Amniotic epithelial cell (primary cell): ENCODE measurements around the gene FAT1.

ENCODE experiments used
- DNase-seq: peaks from one replicate; pipeline ENCODE4 v3.0.0-alpha.2; 2010; ENCODE audit warnings: low read depth

Gene FAT1

DNA sequence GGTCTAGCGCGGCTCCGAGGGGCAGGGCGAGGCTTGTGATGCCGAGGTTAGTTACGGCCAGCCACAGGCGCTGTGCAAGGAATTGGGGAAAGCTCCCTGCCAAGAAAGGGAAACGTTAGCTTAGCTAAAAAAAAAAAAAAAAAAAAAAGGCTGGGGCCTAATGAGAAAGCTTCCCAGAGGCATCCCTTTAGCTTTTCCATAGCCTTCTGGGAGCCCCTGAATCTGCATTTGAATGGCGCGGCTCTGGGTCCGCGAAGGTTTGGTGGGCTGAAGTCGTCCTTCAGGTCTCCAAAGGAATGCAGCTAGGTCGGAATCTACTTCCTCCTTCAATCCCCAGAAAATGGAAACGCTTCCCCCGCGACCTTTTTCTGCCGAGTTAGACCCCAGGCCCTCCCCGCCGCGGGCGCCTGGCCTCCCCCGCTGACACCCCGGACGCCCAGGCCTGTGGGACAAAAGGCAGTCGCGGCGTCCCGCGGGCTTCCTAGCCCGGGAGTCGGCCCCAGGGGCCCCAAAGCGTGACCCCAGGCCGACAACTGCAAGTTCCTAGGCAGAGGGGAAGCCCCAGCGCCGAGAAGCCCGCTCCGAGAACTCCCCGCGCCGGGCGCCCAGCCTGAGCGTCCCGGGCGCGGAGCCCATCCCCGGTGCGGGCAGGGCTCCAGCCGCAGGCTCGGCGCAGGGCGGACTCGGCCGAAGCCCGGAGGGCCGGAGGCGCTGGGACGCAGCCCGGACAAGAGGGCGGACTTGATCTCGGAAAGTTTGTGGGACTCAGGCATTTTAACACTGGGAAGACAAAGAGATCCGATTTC is 605 bp upstream of the FAT1 start:
- peak; percentile 46 for DNase-seq

DNA sequence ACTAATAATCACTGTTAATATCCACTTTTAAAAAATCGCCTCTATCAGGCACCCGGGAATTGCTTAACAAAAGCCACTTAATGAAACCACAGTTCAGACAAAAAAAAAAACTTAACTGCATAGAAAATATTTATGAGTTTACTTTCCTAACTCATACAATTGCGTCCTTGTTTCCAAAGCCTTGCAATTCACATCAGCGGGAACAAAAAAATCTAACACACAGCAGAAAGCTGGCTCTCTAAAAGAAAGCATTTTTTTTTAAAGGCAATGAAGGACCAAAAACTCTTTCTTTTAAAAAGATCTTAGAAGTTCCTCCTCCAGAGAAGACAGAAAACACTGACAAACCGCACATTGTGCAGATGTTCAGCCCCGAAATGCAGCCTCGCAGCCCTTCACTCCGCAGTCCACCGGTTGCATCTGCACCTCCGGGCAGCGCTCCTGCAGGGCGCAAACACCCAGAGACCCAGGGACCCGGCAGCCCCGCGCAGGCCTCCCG is 812 bp downstream of the FAT1 start:
- peak; percentile 40 for DNase-seq

DNA sequence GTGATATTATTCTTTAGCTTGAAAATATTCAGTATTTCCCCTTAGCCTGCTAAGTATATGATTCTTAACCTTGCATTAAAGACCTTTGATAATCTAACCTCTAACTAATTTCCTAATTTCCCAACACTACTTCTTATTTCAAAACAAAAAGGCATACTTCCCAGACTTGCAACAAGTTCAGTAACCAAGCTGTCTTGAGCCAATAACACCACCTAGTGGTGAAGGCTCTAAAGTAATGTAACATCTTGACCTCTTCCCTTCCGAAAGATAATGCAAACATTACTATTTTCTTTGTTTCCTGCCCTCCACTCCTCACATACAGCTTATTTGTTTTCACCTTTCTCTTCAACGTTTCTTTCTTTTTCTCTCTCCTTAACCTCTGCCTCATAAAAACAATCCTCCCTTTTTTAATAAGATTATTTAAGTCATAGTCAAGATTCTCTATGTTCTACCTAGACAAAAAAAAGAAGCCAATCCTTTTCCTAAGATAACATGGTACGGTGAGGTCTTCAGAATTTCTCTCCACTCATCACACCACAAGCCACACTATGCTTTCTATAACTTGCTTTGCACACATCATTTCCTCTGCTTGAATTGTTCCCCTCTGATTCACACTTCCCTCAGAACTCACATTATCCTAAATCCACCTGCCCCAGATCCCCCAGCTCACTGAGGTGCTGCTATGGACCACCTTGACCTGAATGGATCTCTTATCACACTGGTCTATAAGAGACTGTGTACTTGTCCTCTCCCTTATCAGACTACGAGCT is 3.5 kb downstream of the FAT1 start:
- DNase-seq, result peak; percentile 82

DNA sequence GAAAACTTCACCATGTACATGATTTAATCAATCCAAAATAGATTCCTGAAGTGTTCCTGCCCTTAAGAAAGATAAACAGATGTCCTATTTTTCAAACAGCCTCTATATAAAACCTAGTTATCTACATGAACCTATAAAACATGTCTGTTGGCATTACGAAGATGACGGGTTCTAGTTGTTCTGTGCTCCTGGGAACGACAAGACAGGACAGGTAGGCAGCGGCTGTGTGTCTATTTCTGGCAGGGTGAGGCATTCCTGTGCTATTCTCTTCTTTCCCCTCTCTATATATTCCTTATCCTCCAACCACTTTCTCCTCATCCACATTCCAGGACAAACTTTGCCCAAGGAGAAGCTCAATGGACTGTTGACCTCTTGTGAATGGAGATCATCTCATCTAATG is 6.1 kb downstream of the FAT1 start:
- no peak for DNase-seq

DNA sequence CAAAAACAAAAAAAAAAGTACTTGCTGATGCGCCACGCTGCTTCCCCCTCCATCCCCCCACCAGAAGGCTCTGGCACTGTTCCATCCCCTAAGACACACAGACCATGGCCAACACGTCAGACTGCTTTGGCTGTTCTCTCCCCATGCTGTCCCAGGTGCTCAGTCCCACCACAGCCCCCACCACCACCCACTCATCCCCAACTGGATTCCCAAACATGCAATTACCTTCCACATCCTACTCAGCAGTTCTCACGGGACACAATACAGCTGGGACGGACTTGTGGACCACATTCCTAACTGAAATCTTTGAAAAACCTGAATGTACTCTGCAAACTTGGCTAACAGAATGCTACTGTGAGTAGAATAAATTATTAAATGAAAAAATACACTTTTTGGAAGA is 8.6 kb downstream of the FAT1 start:
- no peak for DNase-seq

DNA sequence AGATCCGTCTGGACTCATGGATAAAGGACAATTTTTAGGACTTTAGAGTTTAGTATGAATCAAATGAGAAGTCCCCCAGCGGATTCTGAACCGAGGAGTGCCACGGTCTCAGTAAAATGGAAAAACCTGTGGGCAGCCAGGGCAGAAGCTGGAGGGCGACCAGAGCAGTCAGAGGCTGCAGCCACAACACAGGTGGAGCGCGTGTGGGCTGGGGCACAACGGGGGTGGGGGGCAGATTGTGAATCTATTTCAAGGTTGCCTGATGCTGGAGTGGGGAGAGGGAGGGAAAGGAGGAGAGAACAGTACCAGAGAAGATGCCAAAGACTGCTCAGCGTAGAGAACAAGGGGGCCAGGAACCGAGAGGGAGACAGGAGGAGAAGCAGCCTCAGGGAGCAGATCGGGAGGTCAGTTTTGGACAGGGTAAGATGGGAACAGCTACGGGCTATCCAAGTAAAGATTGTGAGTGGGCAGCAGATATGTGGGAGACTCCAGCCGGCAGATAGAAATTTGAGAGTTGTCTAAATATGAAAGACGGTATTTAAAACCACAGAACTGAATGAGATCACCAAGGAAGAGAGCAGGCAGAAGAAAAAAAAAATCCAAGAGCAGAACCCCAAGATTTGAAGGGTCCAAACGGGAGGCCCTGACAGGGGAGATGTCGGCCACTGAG is 9.5 kb downstream of the FAT1 start:
- DNase-seq, result peak; percentile 71

DNA sequence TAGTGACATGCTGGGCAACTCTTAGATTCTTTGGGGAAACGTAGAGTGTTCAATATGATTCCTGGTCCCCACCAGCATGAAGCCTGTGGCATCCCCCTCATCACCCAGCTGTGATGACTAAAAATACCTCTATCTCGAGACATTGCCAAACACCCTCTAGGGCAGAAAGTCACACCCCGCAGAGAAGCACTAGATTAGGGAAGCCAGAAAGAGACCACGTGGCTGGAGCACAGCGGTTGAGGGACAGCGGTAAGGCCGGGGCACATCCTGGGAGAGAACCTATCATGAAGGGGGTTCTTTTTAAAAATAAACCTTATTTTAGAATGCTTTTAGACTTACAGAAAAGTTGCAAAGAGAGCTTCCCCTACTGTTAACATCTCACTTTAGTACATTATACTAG is 11.0 kb downstream of the FAT1 start:
- DNase-seq, result peak; percentile 21

DNA sequence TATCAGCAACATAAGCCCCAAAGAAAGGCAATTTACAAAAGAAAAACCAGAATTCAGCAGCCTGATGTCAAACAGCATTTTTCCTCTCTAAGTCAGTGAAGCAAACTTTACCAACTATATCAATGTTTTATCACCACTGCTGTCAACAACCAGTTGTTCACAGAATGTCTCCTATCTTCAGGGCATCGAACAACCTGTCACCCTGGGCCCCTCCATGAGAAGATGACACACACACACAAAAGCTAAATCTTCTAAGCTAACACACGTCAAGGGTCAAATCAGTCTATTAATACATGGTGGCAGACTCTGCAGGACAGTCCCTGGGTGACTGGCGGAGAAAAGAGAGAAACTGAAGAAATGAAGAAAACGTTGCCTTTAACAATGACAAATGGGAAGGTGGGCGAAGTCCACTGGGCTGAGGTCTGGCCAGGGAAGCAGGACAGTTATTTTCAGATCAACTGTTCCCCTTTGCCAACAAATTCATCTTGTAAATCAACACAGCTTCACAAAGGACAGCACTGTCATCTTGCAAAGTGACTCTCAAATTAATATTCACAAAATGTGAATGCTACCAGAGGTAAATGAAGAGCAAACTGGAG is 13.0 kb downstream of the FAT1 start:
- no peak for DNase-seq

DNA sequence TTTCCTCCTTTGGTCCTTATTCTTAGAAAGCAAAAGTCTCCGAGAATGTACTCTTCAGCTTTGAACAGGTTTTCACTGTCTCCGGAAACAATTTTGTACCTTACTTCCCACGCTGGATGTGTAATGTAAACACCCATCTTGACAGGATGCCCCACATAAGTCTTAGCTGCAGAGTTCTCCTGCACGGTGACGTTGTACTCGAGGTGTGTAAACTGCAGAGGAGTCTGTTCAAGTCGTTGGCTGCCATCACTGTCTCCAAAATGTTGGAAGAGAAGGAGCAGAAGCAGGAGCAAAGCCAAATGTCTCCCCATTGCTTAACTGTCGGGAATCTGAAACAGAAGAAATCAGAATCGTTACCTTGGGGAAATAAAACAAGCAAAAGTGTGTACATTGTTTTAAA is 14.1 kb downstream of the FAT1 start:
- DNase-seq, result no peak

DNA sequence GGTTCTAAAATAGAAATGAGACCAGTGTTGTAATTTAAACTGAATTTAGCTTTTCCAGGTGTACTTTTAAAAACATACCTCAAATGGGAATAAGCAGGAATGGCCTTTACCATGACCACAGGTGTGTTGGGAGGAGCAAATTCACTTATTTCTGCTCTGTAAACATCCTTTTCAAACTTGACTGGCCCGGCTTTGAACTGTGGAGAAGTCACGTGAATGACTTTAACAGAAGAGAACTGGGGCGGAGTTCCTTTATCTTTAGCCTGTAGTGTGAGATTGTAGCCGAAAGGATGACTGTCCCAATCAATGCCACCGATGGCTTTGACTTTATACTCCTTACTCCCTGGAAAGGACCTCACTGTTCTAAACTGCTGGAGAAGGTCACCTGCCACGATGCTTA is 15.1 kb downstream of the FAT1 start:
- no peak for DNase-seq

DNA sequence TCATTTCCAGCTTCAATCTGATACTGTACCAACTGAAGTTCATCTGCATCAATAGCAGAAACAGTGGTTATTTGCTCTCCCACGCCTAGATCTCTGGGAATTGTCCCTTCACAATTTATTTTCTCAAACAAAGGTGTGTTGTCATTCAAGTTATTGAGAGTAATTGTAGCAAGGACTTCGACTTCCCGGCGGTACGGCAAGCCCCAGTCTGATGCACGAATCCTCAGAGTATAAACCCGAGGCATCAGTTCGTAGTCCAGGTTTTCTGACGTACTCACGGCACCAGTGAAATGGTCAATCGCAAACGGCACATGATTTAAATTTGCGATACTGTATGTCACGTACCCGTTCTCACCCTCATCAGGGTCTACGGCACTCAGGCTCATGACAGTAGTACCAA is 15.7 kb downstream of the FAT1 start:
- DNase-seq, result no peak

DNA sequence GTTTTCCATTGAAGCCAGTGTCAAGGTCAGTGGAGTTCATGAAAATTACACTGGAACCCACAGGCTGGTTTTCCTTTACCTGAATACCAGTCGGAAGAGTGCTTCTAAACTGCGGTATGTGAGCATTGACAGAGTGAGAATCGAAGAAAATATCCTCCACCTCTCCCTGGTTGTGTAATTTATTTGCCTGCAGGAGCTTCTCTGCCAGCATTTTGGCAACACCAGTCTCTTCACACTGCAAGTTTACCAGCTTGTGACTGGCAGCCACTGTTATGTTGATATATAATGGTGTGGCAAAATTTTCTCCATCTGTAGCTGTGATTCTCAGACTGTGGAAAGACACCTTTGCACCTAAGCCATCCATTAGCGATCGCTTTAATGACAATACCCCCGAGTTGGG is 16.1 kb downstream of the FAT1 start:
- DNase-seq, result no peak

DNA sequence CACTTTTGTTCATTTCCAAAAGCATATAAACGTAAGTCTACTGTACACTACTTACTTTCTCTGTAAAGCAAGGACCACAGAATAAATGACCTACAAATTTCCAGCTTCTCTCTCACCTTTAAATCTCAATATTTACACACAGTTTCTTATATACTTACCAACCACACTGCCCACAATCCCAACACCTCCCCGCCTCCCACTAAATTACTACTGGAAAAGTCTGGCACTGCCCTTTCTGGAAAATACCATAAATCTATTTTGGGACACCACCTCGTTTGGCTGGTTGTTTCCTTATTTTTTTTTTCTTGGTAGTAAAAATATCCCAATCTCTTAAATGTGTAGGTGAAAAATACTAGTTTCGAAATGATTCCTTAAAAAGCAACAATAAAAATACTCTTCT is 19.6 kb downstream of the FAT1 start:
- DNase-seq, result no peak

DNA sequence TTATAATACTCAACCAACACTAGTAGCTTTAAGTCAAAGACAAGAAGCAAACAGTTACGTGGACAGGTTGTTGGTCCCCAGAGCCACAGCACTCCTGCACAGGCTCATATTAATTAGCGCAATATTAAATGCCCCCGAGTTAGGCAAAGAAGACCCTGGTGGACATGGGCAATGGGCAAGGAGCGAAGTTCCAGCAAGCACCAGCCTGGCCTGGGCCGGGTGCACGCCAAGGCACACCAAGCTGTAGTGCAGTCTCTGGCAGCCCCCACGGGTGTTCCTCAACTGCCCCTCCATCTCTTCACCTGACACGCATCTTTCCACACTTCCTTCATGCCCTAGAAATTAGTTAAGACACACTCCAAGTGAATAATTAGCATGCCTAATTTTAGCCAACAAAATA is 20.1 kb downstream of the FAT1 start:
- no peak for DNase-seq

DNA sequence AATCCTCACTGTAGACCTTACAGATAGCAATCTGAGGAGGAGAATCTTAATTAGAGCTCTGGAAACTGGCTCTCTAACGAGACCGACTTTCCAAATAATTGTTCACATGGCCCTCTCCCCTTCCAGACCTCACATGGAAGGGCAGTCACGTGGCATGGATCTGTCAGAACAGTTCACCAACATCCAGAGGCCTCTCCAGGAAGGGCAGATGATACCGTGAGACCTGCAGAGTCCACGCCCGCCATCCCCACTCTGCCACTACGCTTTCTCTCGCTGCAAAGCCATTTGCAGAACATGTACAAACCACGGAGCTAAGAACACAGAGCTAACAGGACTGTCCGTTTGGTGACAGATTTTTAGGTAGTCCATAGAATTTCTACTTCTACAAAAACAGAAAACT is 20.7 kb downstream of the FAT1 start:
- DNase-seq, result no peak

DNA sequence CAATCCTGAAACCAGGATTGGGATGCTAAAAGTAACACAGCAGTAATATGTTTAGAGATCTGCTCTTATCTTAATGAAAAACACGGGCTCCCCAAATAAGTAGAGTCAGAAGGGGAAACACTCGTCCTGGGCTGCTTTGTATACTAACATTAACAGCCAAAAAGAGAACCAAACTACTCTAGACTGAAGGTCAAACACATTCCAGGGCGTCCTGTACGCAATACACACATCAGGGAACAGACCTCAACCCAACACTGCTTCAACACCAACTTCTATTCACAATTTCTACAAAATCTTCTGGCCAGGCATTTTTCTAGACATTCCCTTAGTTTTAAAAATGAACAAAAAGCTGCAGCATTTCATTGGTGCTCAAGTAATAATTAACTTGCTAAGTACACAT is 21.4 kb downstream of the FAT1 start:
- peak; percentile 20 for DNase-seq

DNA sequence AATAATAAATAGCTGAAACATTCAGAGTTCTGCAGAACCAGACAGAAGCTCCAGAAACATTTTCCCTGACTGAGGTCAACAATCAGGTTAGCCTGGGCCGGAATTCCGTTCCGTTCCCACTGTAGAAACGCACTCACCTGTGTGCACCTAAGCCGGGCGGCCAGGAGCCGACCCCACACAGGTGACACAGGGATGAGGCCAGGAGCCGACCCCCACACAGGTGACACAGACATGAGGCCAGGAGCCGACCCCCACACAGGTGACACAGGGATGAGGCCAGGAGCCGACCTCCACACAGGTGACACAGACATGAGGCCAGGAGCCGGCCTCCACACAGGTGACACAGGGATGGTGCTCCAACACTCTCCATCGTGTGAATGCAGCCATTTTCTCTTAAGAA is 21.9 kb downstream of the FAT1 start:
- DNase-seq, result no peak

DNA sequence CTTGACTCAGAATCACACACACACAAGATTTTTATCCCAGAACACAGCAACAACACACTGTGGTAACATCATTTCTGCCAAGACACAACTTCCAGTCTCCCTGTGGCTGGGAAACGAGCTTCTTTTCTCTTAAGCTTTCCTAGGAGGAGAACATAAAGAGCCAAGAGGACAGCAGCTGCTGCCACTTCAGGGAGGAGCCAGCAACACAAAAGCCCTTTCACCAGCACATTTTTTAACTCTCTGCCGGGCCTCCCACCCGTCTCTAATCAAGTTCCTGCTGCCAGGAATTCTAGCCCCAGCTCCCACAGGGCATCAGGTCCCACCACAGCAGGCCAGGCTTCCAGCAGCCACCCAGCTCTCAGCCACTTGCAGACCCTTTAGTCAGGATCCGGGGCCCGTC is 22.4 kb downstream of the FAT1 start:
- DNase-seq, result peak; percentile 53

DNA sequence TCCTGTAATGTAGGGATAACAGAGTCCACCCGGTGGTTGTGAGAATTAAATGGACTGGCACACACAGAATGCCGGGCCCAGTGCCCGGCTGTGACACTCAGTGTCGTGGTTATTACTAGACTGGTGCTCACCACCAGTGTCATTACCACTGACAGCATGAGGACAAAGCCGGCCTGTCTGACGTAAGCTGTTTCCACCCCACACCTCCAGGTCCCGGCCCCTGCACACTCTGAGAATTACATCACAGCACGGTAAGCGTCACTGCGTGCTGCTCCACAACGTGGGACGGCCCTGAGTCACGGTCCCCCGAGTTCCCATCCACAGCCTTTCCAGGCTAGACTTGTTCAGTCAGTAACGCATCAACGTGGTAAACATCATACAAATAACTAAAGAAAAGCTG is 22.9 kb downstream of the FAT1 start:
- peak; percentile 52 for DNase-seq

DNA sequence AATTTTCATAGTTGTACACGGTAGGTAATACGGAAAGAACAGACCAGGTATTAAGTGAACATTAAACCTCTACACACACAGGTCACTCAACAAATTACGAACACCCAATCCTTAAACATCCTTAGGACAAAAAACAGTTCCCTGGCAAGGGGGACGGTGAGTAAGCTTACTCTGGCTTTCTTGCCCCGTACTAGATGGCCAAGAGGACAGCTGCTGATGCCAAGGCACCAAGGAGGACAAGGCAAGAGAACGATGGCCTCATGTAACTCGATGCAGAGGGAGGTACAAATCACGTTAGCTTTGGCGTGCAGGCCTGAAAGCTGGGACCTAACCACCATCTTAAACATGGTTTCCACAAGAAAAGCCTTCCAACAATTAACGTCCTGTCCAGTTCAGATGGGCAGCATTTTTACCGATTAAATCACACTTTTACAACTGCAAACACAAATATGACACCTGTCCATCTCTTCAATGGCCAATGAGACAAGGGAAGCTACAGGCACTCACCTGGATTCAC is 23.7 kb downstream of the FAT1 start:
- DNase-seq, result no peak

DNA sequence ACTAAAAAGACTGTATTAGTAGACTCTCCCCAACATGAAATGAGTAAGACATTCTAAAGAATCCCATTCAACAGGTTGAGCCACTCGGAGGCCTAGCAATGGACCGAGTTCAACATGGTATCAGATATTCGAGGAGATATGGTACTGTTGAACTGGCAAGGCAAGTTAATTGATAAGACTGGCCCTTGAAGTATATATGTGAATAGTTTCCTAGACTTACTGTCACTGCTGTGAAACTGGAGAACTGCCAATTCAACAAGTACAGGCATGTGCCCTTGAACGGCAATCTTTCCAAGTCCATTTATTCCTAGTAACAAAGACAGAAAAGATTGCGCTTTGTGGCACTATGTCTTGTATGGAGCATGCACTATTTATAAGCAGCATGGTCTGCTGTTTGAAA is 24.4 kb downstream of the FAT1 start:
- DNase-seq, result no peak

DNA sequence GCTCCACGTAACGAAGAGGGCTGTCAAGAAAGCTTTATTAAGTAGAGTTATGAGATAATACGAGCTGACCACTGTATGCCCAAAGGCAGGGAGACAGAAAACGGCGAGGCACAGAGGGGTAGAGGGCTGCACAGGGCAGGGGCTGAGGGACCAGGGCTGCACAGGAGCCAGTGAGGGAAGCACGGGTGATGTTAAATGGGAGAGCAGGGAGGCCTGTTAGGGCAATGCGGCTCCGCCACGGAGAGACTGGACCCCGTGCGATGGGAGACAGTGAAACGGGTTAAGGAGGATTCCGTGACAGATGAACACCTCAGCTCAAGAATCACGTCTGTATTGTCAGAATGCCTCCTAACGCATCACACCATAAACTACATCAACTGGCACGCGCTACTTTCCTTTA is 25.1 kb downstream of the FAT1 start:
- no peak for DNase-seq
